Natural killer cell (primary cell): Measurements from ENCODE around the gene SLA2. TPM values are rescaled to one million over a fixed set of nuclear protein-coding genes. Genes with fewer than 3 reads are reported as not detected.

Experiments
- ATAC-seq, 3 donors: fragments of 150-1000 bp in 2 of 3; fragments of 200-7000 bp in 1 of 3; cut with Tn5 transposase; 1 replicate in 1 of 3; 2 replicates in 2 of 3; pipeline ENCODE4 v1.10.0; 2021; ENCODE audit warnings: mild to moderate bottlenecking in 2 of 3, moderate library complexity in 2 of 3
- DNase-seq, 2 donors: peaks; one replicate each; pipeline versions ENCODE4 v3.0.0 to v3.0.0-alpha.2; 2013 to 2021; ENCODE audit warnings: mixed read lengths in 1 of 2
- H3K27ac ChIP-seq: one replicate; pipeline ENCODE4 v1.5.1; 2013; ENCODE audit warnings: mild to moderate bottlenecking, low read length
- H3K27me3 ChIP-seq: one replicate; pipeline ENCODE4 v1.6.1; 2013; ENCODE audit warnings: low read length; ENCODE audit not compliant: control insufficient read depth, insufficient read depth
- H3K36me3 ChIP-seq: one replicate; pipeline ENCODE4 v1.6.1; 2013; ENCODE audit warnings: low read length; ENCODE audit not compliant: control insufficient read depth, insufficient read depth
- H3K4me1 ChIP-seq: one replicate; pipeline ENCODE4 v1.6.1; 2013; ENCODE audit warnings: low read length; ENCODE audit not compliant: control insufficient read depth, insufficient read depth
- H3K4me3 ChIP-seq: one replicate; pipeline ENCODE4 v1.5.1; 2013; ENCODE audit warnings: low read length
- H3K9me3 ChIP-seq: one replicate; pipeline ENCODE4 v1.6.1; 2013; ENCODE audit warnings: low read length; ENCODE audit not compliant: control insufficient read depth, insufficient read depth
- H3K27ac Mint-ChIP-seq, 2 donors: one replicate each; pipeline ENCODE4 v1.8.0; 2022; ENCODE audit warnings: mild to moderate bottlenecking in 2 of 2, mixed read lengths in 2 of 2, moderate library complexity in 1 of 2
- H3K27me3 Mint-ChIP-seq, 2 donors: one replicate each; pipeline ENCODE4 v1.8.0; 2022; ENCODE audit warnings: low read depth in 2 of 2, mixed read lengths in 2 of 2
- H3K36me3 Mint-ChIP-seq: one replicate; pipeline ENCODE4 v1.8.0; 2022; ENCODE audit warnings: mixed read lengths
- H3K4me1 Mint-ChIP-seq, 2 donors: one replicate each; pipeline ENCODE4 v1.8.0; 2022; ENCODE audit warnings: mixed read lengths in 2 of 2
- H3K4me3 Mint-ChIP-seq: one replicate; pipeline ENCODE4 v1.8.0; 2022; ENCODE audit warnings: mild to moderate bottlenecking, moderate library complexity, mixed read lengths
- H3K9me3 Mint-ChIP-seq, 2 donors: one replicate each; pipeline ENCODE4 v1.8.0; 2022; ENCODE audit warnings: mixed read lengths in 2 of 2
- CTCF ChIP-seq: fragments of 200-600 bp; IDR thresholded peaks from one replicate; pipeline ENCODE4 v1.8.0; 2022; ENCODE audit warnings: antibody characterized with exemption
- WGBS: methylation state at CpG from one replicate; pipeline ENCODE4 v1.1.7; 2013; ENCODE audit warnings: missing lambda C conversion rate; ENCODE audit not compliant: insufficient coverage; 5-methylcytosine and 5-hydroxymethylcytosine counted together
- intact Hi-C: fragments of 100-400 bp; cut with micrococcal nuclease; formaldehyde crosslinking; loops from one replicate; pipeline ENCODE4 v1.14.2; 2022
- total RNA-seq, 4 donors: library from RNA; stranded (reverse); fragments of 120-200 nt in 1 of 4; gene quantifications; one replicate each; pipeline versions ENCODE4 v1.2.3 to v1.2.4, GENCODE V29; 2013 to 2022

Gene SLA2
- total RNA-seq, 3 donors from 2014 or later (not counting 1 experiment from before 2014, with no cell fraction given): 77.0 to 116 (median 90.3) TPM

- H3K4me3 ChIP-seq: no peak overlapping the region
- no peaks in the 10 kb centered on the region for H3K27me3 ChIP-seq
- H3K27ac ChIP-seq: no peak overlapping the region
- Mint-ChIP-seq H3K4me3 (no peak overlapping the region), H3K36me3 (no peaks in the 10 kb centered on the region), H3K27me3 (no peaks in the 10 kb centered on the region), H3K9me3 (no peaks in the 10 kb centered on the region), H3K4me1 (peaks cover 54 to 65% of the 10 kb centered on the region in 2 donors), H3K27ac (peak overlapping the region; percentile 81 to 90)
- TF ChIP-seq CTCF: no peak
- no peaks in the 10 kb centered on the region for H3K9me3 ChIP-seq
- 100% methylated on average over 1 of the region's 2 CpGs for WGBS
- ATAC-seq (no peak), DNase-seq (no peak)
- intact Hi-C loops: no loop called here
- H3K36me3 ChIP-seq: peaks cover 47% of the 10 kb centered on the region
- H3K4me1 ChIP-seq: peaks cover 40% of the 10 kb centered on the region
Measured at GRCh38 chr20:36624944-36625324, 21.1 kb downstream of the SLA2 start.

- no peaks in the 10 kb centered on the region for H3K27me3 Mint-ChIP-seq
- H3K4me3 Mint-ChIP-seq: no peak overlapping the region
- no peak for DNase-seq
- WGBS: 74% methylated on average over 14 of the region's 14 CpGs
- H3K9me3 Mint-ChIP-seq: no peaks in the 10 kb centered on the region
- Histone ChIP-seq H3K36me3 (peaks cover 47% of the 10 kb centered on the region), H3K4me3 (no peak overlapping the region), H3K27me3 (no peaks in the 10 kb centered on the region), H3K9me3 (no peaks in the 10 kb centered on the region), H3K4me1 (peaks cover 33% of the 10 kb centered on the region), H3K27ac (peak overlapping the region; percentile 3)
- no peak for TF ChIP-seq CTCF
- peak in 1 of 3 donors; percentile 15 for ATAC-seq
- peak overlapping the region; percentile 81 to 90 for H3K27ac Mint-ChIP-seq
- intact Hi-C loops: no loop called here
- peaks cover 51 to 60% of the 10 kb centered on the region in 2 donors for H3K4me1 Mint-ChIP-seq
- H3K36me3 Mint-ChIP-seq: no peaks in the 10 kb centered on the region
Measured at GRCh38 chr20:36624068-36624943, 21.7 kb downstream of the SLA2 start.

GRCh38 chr20:36623444-36623843 is 22.6 kb downstream of the SLA2 start:
- peaks cover 44 to 53% of the 10 kb centered on the region in 2 donors for H3K4me1 Mint-ChIP-seq
- Histone ChIP-seq H3K36me3 (peaks cover 47% of the 10 kb centered on the region), H3K9me3 (no peaks in the 10 kb centered on the region), H3K27me3 (no peaks in the 10 kb centered on the region), H3K27ac (no peak overlapping the region), H3K4me3 (no peak overlapping the region), H3K4me1 (peaks cover 25% of the 10 kb centered on the region)
- intact Hi-C loops: no loop called here
- H3K27ac Mint-ChIP-seq: peak overlapping the region; percentile 81 to 90
- no peaks in the 10 kb centered on the region for H3K36me3 Mint-ChIP-seq
- 95% methylated on average over 2 of the region's 2 CpGs for WGBS
- no peaks in the 10 kb centered on the region for H3K9me3 Mint-ChIP-seq
- H3K27me3 Mint-ChIP-seq: no peaks in the 10 kb centered on the region
- ATAC-seq: no peak
- H3K4me3 Mint-ChIP-seq: no peak overlapping the region
- TF ChIP-seq CTCF: no peak
- no peak for DNase-seq
